Loucy (cell line): ENCODE measurements around the gene C2CD4D.

Experiments
- CTCF ChIP-seq: fragments of 200-600 bp; sonication (generic); conservative IDR thresholded peaks from 2 replicates; pipeline ENCODE4 v1.5.1; 2014; ENCODE audit warnings: mild to moderate bottlenecking, antibody characterized with exemption, low read length
- EZH2phosphoT487 ChIP-seq: fragments of 200-600 bp; IDR thresholded peaks from 2 replicates; pipeline ENCODE4 v1.6.1; 2018; ENCODE audit warnings: antibody characterized with exemption, mild to moderate bottlenecking, moderate library complexity, borderline replicate concordance

DNA sequence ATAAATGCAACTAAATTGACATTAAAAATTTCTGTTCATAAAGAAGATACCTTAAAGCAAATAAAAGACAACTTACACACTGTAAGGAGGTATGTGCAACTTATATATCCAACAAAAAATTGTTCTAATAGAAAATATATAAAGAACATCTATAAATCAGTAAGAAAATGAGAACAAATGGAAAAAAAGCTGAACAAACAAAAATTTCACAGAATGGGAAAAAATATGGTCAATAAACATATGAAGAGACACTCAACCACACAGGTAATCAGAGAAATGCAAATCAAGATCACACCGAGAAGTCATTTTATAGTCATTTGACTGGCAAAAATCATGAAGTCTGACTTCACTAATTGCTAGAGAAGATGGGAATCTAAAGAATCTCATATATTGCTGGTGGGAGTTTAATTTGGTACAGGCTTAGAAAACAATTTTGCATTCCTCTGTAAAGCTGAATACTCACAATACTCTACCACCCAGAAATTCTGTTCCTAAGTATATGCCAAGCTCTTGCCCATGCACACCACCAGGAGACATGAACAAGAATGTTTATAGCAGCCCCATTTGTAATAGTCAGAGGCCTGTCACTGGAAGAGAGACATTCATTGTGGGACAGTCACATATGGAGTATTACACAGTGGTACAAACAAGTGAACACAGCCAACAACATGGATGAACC is 35.9 kb upstream of the C2CD4D start:
- TF ChIP-seq CTCF (no peak), EZH2phosphoT487 (no peak)
